ENCODE data around the gene DDAH1. TPM values are rescaled to one million over a fixed set of nuclear protein-coding genes. Genes with fewer than 3 reads are reported as not detected.
A peak's percentile ranks its signal among the peaks of the same experiment; 100 is the strongest.

DDAH1 gene
- total and polyA plus RNA-seq, 4 donors: 13.6 to 57.2 (median 38.7) TPM

GRCh38 chr1:85339656-85340399, 125.1 kb downstream of the DDAH1 start:
- 65 to 77% methylated on average over 7 of the region's 7 CpGs for WGBS, 2 donors
- no peak for DNase-seq
- TF ChIP-seq CTCF (IDR thresholded peaks at IDR 0.05; ENCODE audit: control extremely low read depth, extremely low read depth): no peak
- peak overlapping the region in 1 of 2 donors; percentile 21 for H3K27ac ChIP-seq (ENCODE audit: low read depth in 1 of 2, low read length in 1 of 2)
- H3K4me3 ChIP-seq: no peak overlapping the region
- no peak for ATAC-seq (ENCODE audit: insufficient read depth, low FRiP score)
- H3K9ac ChIP-seq (ENCODE audit: insufficient read depth in 1 of 2, low read length in 2 of 2): no peak overlapping the region
- peaks cover 0 to 24% (median 5%) of the 10 kb centered on the region in 5 donors for H3K4me1 ChIP-seq (ENCODE audit: control insufficient read depth in 5 of 5, insufficient read depth in 5 of 5, low read length in 5 of 5)
- H3K36me3 ChIP-seq (ENCODE audit: control insufficient read depth in 4 of 4, insufficient read depth in 4 of 4, low read length in 4 of 4): no peaks in the 10 kb centered on the region
- no peaks in the 10 kb centered on the region for H3K9me3 ChIP-seq (ENCODE audit: control insufficient read depth in 4 of 4, insufficient read depth in 3 of 4, low read length in 3 of 4)
- H3K27me3 ChIP-seq (ENCODE audit: control insufficient read depth in 3 of 3, insufficient read depth in 3 of 3, low read length in 2 of 3): no peaks in the 10 kb centered on the region

- TF ChIP-seq CTCF (IDR thresholded peaks at IDR 0.05; ENCODE audit: control extremely low read depth, extremely low read depth): no peak
- ATAC-seq (ENCODE audit: insufficient read depth, low FRiP score): no peak
- H3K36me3 ChIP-seq (ENCODE audit: control insufficient read depth in 4 of 4, insufficient read depth in 4 of 4, low read length in 4 of 4): no peaks in the 10 kb centered on the region
- H3K27me3 ChIP-seq (ENCODE audit: control insufficient read depth in 3 of 3, insufficient read depth in 3 of 3, low read length in 2 of 3): no peaks in the 10 kb centered on the region
- DNase-seq: no peak
- H3K9me3 ChIP-seq (ENCODE audit: control insufficient read depth in 4 of 4, insufficient read depth in 3 of 4, low read length in 3 of 4): no peaks in the 10 kb centered on the region
- peak overlapping the region in 1 of 2 donors; percentile 21 for H3K27ac ChIP-seq (ENCODE audit: low read depth in 1 of 2, low read length in 1 of 2)
- peaks cover 0 to 24% (median 5%) of the 10 kb centered on the region in 5 donors for H3K4me1 ChIP-seq (ENCODE audit: control insufficient read depth in 5 of 5, insufficient read depth in 5 of 5, low read length in 5 of 5)
- no peak overlapping the region for H3K9ac ChIP-seq (ENCODE audit: insufficient read depth in 1 of 2, low read length in 2 of 2)
- H3K4me3 ChIP-seq: no peak overlapping the region
- 77 to 86% methylated on average over 5 of the region's 5 CpGs for WGBS, 2 donors
Observed at GRCh38 chr1:85339089-85339488, 125.9 kb downstream of the DDAH1 start.

GRCh38 chr1:85334962-85335361, 130.0 kb downstream of the DDAH1 start:
- H3K27ac ChIP-seq (ENCODE audit: low read depth in 1 of 2, low read length in 1 of 2): no peak overlapping the region
- no peaks in the 10 kb centered on the region for H3K27me3 ChIP-seq (ENCODE audit: control insufficient read depth in 3 of 3, insufficient read depth in 3 of 3, low read length in 2 of 3)
- H3K36me3 ChIP-seq (ENCODE audit: control insufficient read depth in 4 of 4, insufficient read depth in 4 of 4, low read length in 4 of 4): no peaks in the 10 kb centered on the region
- WGBS, 2 donors: 27 to 56% methylated on average over 2 of the region's 2 CpGs
- TF ChIP-seq CTCF (IDR thresholded peaks at IDR 0.05; ENCODE audit: control extremely low read depth, extremely low read depth): no peak
- peaks cover 0 to 4% (median 0%) of the 10 kb centered on the region in 4 donors for H3K9me3 ChIP-seq (ENCODE audit: control insufficient read depth in 4 of 4, insufficient read depth in 3 of 4, low read length in 3 of 4)
- ATAC-seq (ENCODE audit: insufficient read depth, low FRiP score): no peak
- no peak overlapping the region for H3K9ac ChIP-seq (ENCODE audit: insufficient read depth in 1 of 2, low read length in 2 of 2)
- H3K4me3 ChIP-seq: no peak overlapping the region
- DNase-seq: no peak
- H3K4me1 ChIP-seq (ENCODE audit: control insufficient read depth in 5 of 5, insufficient read depth in 5 of 5, low read length in 5 of 5): peaks cover 0 to 28% (median 8%) of the 10 kb centered on the region in 5 donors
